Smooth muscle cell (in vitro differentiated cells): ENCODE measurements around the gene SLC9A6. TPM values are rescaled to one million over a fixed set of nuclear protein-coding genes. Genes with fewer than 3 reads are reported as not detected.
A peak's percentile ranks its signal among the peaks of the same experiment; 100 is the strongest.

ENCODE experiments used
- DNase-seq: peaks from one replicate; lab custom pipeline; 2025; ENCODE audit not compliant: unreplicated experiment; lab: John Stamatoyannopoulos, UW
- H2AFZ ChIP-seq: fragments of 200-600 bp; sonication (generic); 2 replicates; pipeline ENCODE4 v1.6.0; 2016; ENCODE audit warnings: antibody characterized with exemption, low read depth, mild to moderate bottlenecking
- H3F3A ChIP-seq: fragments of 200-600 bp; sonication (generic); 2 replicates; pipeline ENCODE4 v1.6.0; 2017; ENCODE audit warnings: antibody characterized with exemption, low read depth
- H3K27ac ChIP-seq: fragments of 200-600 bp; sonication (generic); 2 replicates; pipeline ENCODE4 v1.5.1; 2016; ENCODE audit warnings: low read depth, mild to moderate bottlenecking
- H3K27me3 ChIP-seq: fragments of 200-600 bp; sonication (generic); 2 replicates; pipeline ENCODE4 v1.6.1; 2016; ENCODE audit warnings: low read depth, mild to moderate bottlenecking
- H3K36me3 ChIP-seq: fragments of 200-600 bp; sonication (generic); 2 replicates; pipeline ENCODE4 v1.5.1; 2016; ENCODE audit warnings: low read depth
- H3K4me1 ChIP-seq: fragments of 200-600 bp; sonication (generic); 2 replicates; pipeline ENCODE4 v1.5.1; 2016; ENCODE audit warnings: low read depth
- H3K4me2 ChIP-seq: fragments of 200-600 bp; sonication (generic); 2 replicates; pipeline ENCODE4 v1.6.0; 2016; ENCODE audit warnings: mild to moderate bottlenecking
- H3K4me3 ChIP-seq: fragments of 200-600 bp; sonication (generic); 2 replicates; pipeline ENCODE4 v1.5.1; 2016; ENCODE audit warnings: mild to moderate bottlenecking
- H3K79me2 ChIP-seq: fragments of 200-600 bp; sonication (generic); 2 replicates; pipeline ENCODE4 v1.6.0; 2016; ENCODE audit warnings: low read depth, mild to moderate bottlenecking
- H3K9ac ChIP-seq: fragments of 200-600 bp; sonication (generic); 2 replicates; pipeline ENCODE4 v1.6.0; 2016; ENCODE audit warnings: low read depth
- H3K9me3 ChIP-seq: fragments of 200-600 bp; sonication (generic); replicated peaks from 2 replicates; pipeline ENCODE4 v1.5.1; 2016; ENCODE audit warnings: low read depth
- H4K20me1 ChIP-seq: fragments of 200-600 bp; sonication (generic); 2 replicates; pipeline ENCODE4 v1.6.0; 2016; ENCODE audit warnings: low read depth
- CTCF ChIP-seq: fragments of 200-600 bp; sonication (generic); IDR thresholded peaks from 2 replicates; pipeline ENCODE4 v1.5.1; 2017; ENCODE audit warnings: borderline replicate concordance, mild to moderate bottlenecking, antibody characterized with exemption; ENCODE audit not compliant: insufficient read depth, poor library complexity, severe bottlenecking
- WGBS: methylation state at CpG from one replicate; pipeline ENCODE4 v1.1.7; 2016; ENCODE audit warnings: low lambda C conversion rate; 5-methylcytosine and 5-hydroxymethylcytosine counted together
- polyA plus RNA-seq: library from polyadenylated mRNA; unstranded; fragments of >200 nt; fragmentation: Nextera tagmentation; extraction: Ambion mirVana; gene quantifications from 2 replicates; pipeline ENCODE4 v1.2.1, GENCODE V29; 2016
- total RNA-seq: library from RNA; depleted of rRNA; stranded (reverse); fragments of >200 nt; gene quantifications from 2 replicates; pipeline ENCODE4 v1.2.3, GENCODE V29; 2014

Gene SLC9A6
- total and polyA plus RNA-seq, 2 experiments from 2014 or later = 11.6 to 19.8 TPM

DNA sequence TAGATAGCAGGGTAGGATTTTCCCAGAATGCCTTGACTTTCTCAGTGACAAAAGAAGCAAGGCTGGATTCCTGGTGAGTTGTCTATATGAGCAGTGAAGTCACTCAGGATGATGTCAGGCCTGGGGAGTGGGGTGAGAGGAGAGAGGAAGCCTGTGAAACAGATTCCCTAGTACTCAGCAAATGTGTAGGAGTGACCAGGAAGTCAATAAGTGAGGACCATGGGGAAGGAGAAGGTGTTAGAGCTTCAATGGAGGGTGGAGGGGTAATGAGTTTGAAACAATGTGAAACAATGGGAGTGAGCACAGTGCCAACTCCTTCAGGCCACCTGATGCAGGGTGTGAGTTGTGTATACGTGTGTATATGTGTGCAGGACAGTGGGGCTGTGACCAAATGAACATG is 2.4 kb upstream of the SLC9A6 start:
- no peak overlapping the region for H3K4me2 ChIP-seq
- 75% methylated on average over 1 of the region's 1 CpG for WGBS
- H3K36me3 ChIP-seq = no peaks in the 10 kb centered on the region
- no peaks in the 10 kb centered on the region for H3F3A ChIP-seq
- no peaks in the 10 kb centered on the region for H3K79me2 ChIP-seq
- TF ChIP-seq CTCF = no peak
- no peak overlapping the region for H3K9ac ChIP-seq
- H3K4me3 ChIP-seq = no peak overlapping the region
- H3K27me3 ChIP-seq = no peaks in the 10 kb centered on the region
- no peak overlapping the region for H3K27ac ChIP-seq
- H3K4me1 ChIP-seq = peaks cover 8% of the 10 kb centered on the region
- H2AFZ ChIP-seq = no peak overlapping the region
- no peak for DNase-seq
- H4K20me1 ChIP-seq = peaks cover 3% of the 10 kb centered on the region
- no peaks in the 10 kb centered on the region for H3K9me3 ChIP-seq

- Histone ChIP-seq H3K9me3 (no peaks in the 10 kb centered on the region), H4K20me1 (peaks cover 5% of the 10 kb centered on the region), H3K4me2 (peak overlapping the region; percentile 85), H3K4me3 (peak overlapping the region; percentile 67), H2AFZ (peak overlapping the region; percentile 86), H3K36me3 (no peaks in the 10 kb centered on the region), H3F3A (no peaks in the 10 kb centered on the region), H3K4me1 (peaks cover 8% of the 10 kb centered on the region), H3K9ac (no peak overlapping the region), H3K27me3 (no peaks in the 10 kb centered on the region), H3K79me2 (no peaks in the 10 kb centered on the region), H3K27ac (peak overlapping the region; percentile 32)
- no peak for DNase-seq
- WGBS = 81% methylated on average over 2 of the region's 2 CpGs
- no peak for TF ChIP-seq CTCF
Observed at GRCh38 chrX:135984256-135984655, 979 bp upstream of the SLC9A6 start.

- DNase-seq = no peak
- H2AFZ ChIP-seq = peak overlapping the region; percentile 86
Observed at GRCh38 chrX:135984791-135985156, 461 bp upstream of the SLC9A6 start.

More at GRCh38 chrX:135984791-135985156, 461 bp upstream of the SLC9A6 start:
- Histone ChIP-seq H3K4me1 (peaks cover 8% of the 10 kb centered on the region), H3K4me2 (peak overlapping the region; percentile 85), H3K4me3 (peak overlapping the region; percentile 67), H4K20me1 (peaks cover 5% of the 10 kb centered on the region), H3K36me3 (no peaks in the 10 kb centered on the region), H3K27me3 (no peaks in the 10 kb centered on the region), H3K9me3 (no peaks in the 10 kb centered on the region), H3F3A (no peaks in the 10 kb centered on the region), H3K9ac (peak overlapping the region; percentile 69), H3K79me2 (no peaks in the 10 kb centered on the region), H3K27ac (peak overlapping the region; percentile 32)
- no peak for TF ChIP-seq CTCF
- 35% methylated on average over 7 of the region's 7 CpGs for WGBS
